HCT116 (cell line): ENCODE results near the gene TMEM125. TPM values are rescaled to one million over a fixed set of nuclear protein-coding genes. Genes with fewer than 3 reads are reported as not detected.

Experiments used
- ATAC-seq: fragments of 200-7000 bp; cut with Tn5 transposase; 2 replicates; pipeline ENCODE4 v1.9.1; 2020; ENCODE audit warnings: mild to moderate bottlenecking, moderate library complexity
- BruUV-seq: library from RNA; stranded (reverse); fragments of 400-500 nt; replicated peaks from 2 replicates; lab custom pipeline; 2021; lab: Mats Ljungman, UMichigan
- CTCF ChIA-PET: fragments of 300-600 bp; sonication (Branson Sonifier 250); formaldehyde crosslinking; loops from one replicate; lab custom pipeline; 2021; ENCODE audit warnings: antibody characterized with exemption; lab: Charles Lee
- POLR2A ChIA-PET: fragments of 300-600, 350-600 bp; sonication (Branson Sonifier 250); formaldehyde crosslinking; loops from one replicate; lab custom pipeline; 2021; ENCODE audit warnings: antibody characterized with exemption; lab: Charles Lee
- RAD21 ChIA-PET, 2 experiments: fragments of 300-600 bp; sonication (Branson Sonifier 250); formaldehyde crosslinking; loops; one replicate each; lab custom pipeline; 2023; ENCODE audit warnings: low total read pairs in 2 of 2; ENCODE audit not compliant: uncharacterized antibody in 2 of 2, unreplicated experiment in 2 of 2, low non-redundant PET in 1 of 2; lab: Charles Lee
- DNase-seq: peaks from one replicate; pipeline ENCODE4 v3.0.0-alpha.2; 2010; ENCODE audit warnings: low read depth, low spot score
- H2AFZ ChIP-seq: fragments of 200-600 bp; shearing (Covaris generic), sonication (generic); 2 replicates; pipeline ENCODE4 v1.6.1; 2017; ENCODE audit warnings: low read depth, mixed run types, mixed read lengths, antibody characterized with exemption, low read length; ENCODE audit not compliant: poor library complexity, severe bottlenecking
- H3K27ac ChIP-seq: 2 replicates; pipeline ENCODE4 v1.5.1; 2012; ENCODE audit warnings: low read depth, low read length
- H3K27me3 ChIP-seq: fragments of 200-600 bp; sonication (generic); 2 replicates; pipeline ENCODE4 v1.6.1; 2016; ENCODE audit warnings: mixed run types, low read length, mixed read lengths; ENCODE audit not compliant: insufficient read depth
- H3K36me3 ChIP-seq, 2 experiments: fragments of 200-500 bp in 1 of 2; fragments of 200-600 bp in 1 of 2; sonication (Bioruptor generic) in 1 of 2; sonication (generic) in 1 of 2; 2 replicates each; pipeline versions ENCODE4 v1.5.1 to v1.6.1; 2014 to 2016; ENCODE audit warnings: low read length in 2 of 2, inconsistent platforms in 1 of 2, mixed read lengths in 1 of 2, mixed run types in 1 of 2; ENCODE audit not compliant: insufficient read depth in 2 of 2, control insufficient read depth in 1 of 2
- H3K4me1 ChIP-seq, 2 experiments: fragments of 200-600 bp in 1 of 2; sonication (generic) in 1 of 2; 2 replicates each; pipeline versions ENCODE4 v1.5.1 to v1.6.1; 2012 to 2017; ENCODE audit warnings: low read length in 2 of 2, inconsistent platforms in 1 of 2, mild to moderate bottlenecking in 1 of 2, mixed read lengths in 1 of 2, mixed run types in 1 of 2, moderate library complexity in 1 of 2; ENCODE audit not compliant: insufficient read depth in 2 of 2, control insufficient read depth in 1 of 2
- H3K4me2 ChIP-seq: fragments of 200-600 bp; sonication (generic); 2 replicates; pipeline ENCODE4 v1.6.1; 2017; ENCODE audit warnings: mixed run types, low read length, mixed read lengths
- H3K4me3 ChIP-seq, 2 experiments: fragments of 200-600 bp in 1 of 2; sonication (generic) in 1 of 2; replicated peaks in 1 of 2; 2 replicates each; pipeline ENCODE4 v1.5.1; 2011 to 2016; ENCODE audit warnings: low read length in 2 of 2, control low read depth in 1 of 2, low read depth in 1 of 2, mild to moderate bottlenecking in 1 of 2, mixed read lengths in 1 of 2, mixed run types in 1 of 2
- H3K79me2 ChIP-seq: fragments of 200-600 bp; sonication (generic); 2 replicates; pipeline ENCODE4 v1.6.1; 2017; ENCODE audit warnings: mild to moderate bottlenecking, mixed run types, low read length, moderate library complexity, mixed read lengths; ENCODE audit not compliant: insufficient read depth
- H3K9ac ChIP-seq: fragments of 200-600 bp; sonication (generic); 2 replicates; pipeline ENCODE4 v1.6.1; 2016; ENCODE audit warnings: low read length, mixed read lengths
- H3K9me2 ChIP-seq: fragments of 200-600 bp; sonication (generic), shearing (Covaris generic); 2 replicates; pipeline ENCODE4 v1.6.1; 2017; ENCODE audit warnings: mixed run types, mild to moderate bottlenecking, moderate library complexity; ENCODE audit not compliant: insufficient read depth
- H3K9me3 ChIP-seq, 2 experiments: fragments of 200-500 bp in 1 of 2; fragments of 200-600 bp in 1 of 2; sonication (Bioruptor generic) in 1 of 2; sonication (generic) in 1 of 2; 2 replicates each; pipeline ENCODE4 v1.6.1; 2014 to 2017; ENCODE audit warnings: low read length in 2 of 2, mixed read lengths in 2 of 2, inconsistent platforms in 1 of 2, low read depth in 1 of 2, mild to moderate bottlenecking in 1 of 2, mixed run types in 1 of 2, moderate library complexity in 1 of 2; ENCODE audit not compliant: control insufficient read depth in 1 of 2, insufficient read depth in 1 of 2
- H4K20me1 ChIP-seq: fragments of 200-600 bp; sonication (generic), shearing (Covaris generic); 2 replicates; pipeline ENCODE4 v1.6.1; 2017; ENCODE audit warnings: mixed run types, mild to moderate bottlenecking, moderate library complexity; ENCODE audit not compliant: insufficient read depth
- CBX3 ChIP-seq: IDR thresholded peaks from 2 replicates; pipeline ENCODE4 v1.6.1; 2012; ENCODE audit warnings: low read depth
- ELF1 ChIP-seq: IDR thresholded peaks from 2 replicates; pipeline ENCODE4 v1.6.1; 2012; ENCODE audit warnings: low read depth, borderline replicate concordance
- EZH2phosphoT487 ChIP-seq: fragments of 200-600 bp; IDR thresholded peaks from 2 replicates; pipeline ENCODE4 v1.6.1; 2018; ENCODE audit warnings: antibody characterized with exemption, borderline replicate concordance
- FOSL1 ChIP-seq: IDR thresholded peaks from 2 replicates; pipeline ENCODE4 v1.6.1; 2012; ENCODE audit warnings: low read depth
- JUND ChIP-seq: IDR thresholded peaks from 2 replicates; pipeline ENCODE4 v1.6.1; 2012
- MAX ChIP-seq: IDR thresholded peaks from 2 replicates; pipeline ENCODE4 v1.6.1; 2012
- POLR2A ChIP-seq: IDR thresholded peaks from 2 replicates; pipeline ENCODE4 v1.7.0; 2011; ENCODE audit warnings: borderline replicate concordance; ENCODE audit not compliant: insufficient read depth, insufficient read length; ENCODE audit errors: extremely low read depth
- POLR2AphosphoS5 ChIP-seq: IDR thresholded peaks from 2 replicates; pipeline ENCODE4 v1.6.1; 2011; ENCODE audit warnings: mild to moderate bottlenecking, low read depth, low read length, moderate library complexity
- SRF ChIP-seq: IDR thresholded peaks from 2 replicates; pipeline ENCODE4 v1.6.1; 2012; ENCODE audit warnings: low read depth
- TCF7L2 ChIP-seq: IDR thresholded peaks from 2 replicates; pipeline ENCODE4 v1.7.0; 2011; ENCODE audit warnings: borderline replicate concordance, inconsistent platforms; ENCODE audit not compliant: insufficient read depth, insufficient read length; ENCODE audit errors: extremely low read depth
- YY1 ChIP-seq: IDR thresholded peaks from 2 replicates; pipeline ENCODE4 v1.6.1; 2011; ENCODE audit warnings: low read length, low read depth, moderate library complexity, mild to moderate bottlenecking; ENCODE audit not compliant: insufficient replicate concordance; ENCODE audit errors: extremely low read depth
- intact Hi-C: fragments of 100-400 bp; cut with micrococcal nuclease; formaldehyde crosslinking; loops from 2 replicates; pipeline ENCODE4 v1.10.0; 2022
- total RNA-seq: library from RNA; stranded (reverse); gene quantifications from one replicate; pipeline ENCODE4 v1.2.1, GENCODE V29; 2021; ENCODE audit not compliant: unreplicated experiment
- TF ChIP-seq, protein P1 (sequence below), 3 experiments: fragments of 200-600 bp in 1 of 3; sonication (generic) in 1 of 3; IDR thresholded peaks in 2 of 3; conservative IDR thresholded peaks in 1 of 3; 2 replicates each; pipeline ENCODE4 v1.5.1; 2012 to 2017; ENCODE audit warnings: low read depth in 2 of 3, low read length in 2 of 3, antibody characterized with exemption in 1 of 3, borderline replicate concordance in 1 of 3, control low read depth in 1 of 3, mild to moderate bottlenecking in 1 of 3, mixed read lengths in 1 of 3, mixed run types in 1 of 3, moderate library complexity in 1 of 3; ENCODE audit not compliant: insufficient read depth in 1 of 3
- TF ChIP-seq, protein P2 (sequence below): IDR thresholded peaks from 2 replicates; pipeline ENCODE4 v1.6.1; 2011; ENCODE audit warnings: mild to moderate bottlenecking, low read length, moderate library complexity; ENCODE audit not compliant: insufficient replicate concordance; ENCODE audit errors: extremely low read depth

TMEM125 gene
- total RNA-seq, 1 experiment from 2014 or later = 13.9 TPM

DNA sequence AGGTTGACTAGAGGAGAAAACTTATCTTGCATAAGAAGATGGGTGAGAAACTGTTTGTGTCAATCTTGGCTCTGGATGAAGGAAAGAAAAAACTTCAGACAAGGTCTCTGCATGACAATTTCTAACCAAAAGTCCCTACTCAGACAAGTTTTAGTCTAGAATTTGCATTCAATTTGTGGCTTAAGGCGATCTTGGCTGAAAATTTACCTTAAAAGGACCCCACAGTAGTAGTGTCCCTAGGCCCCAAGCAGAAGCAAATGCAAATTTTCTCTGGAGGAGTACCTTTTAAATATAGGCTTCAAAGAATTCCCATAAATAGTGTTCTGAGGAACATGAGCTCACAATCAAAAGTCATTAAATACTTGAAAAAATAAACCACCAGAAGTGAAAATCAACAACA is 17.6 kb upstream of the TMEM125 start:
- H3K9me3 ChIP-seq = peaks cover 0 to 8% of the 10 kb centered on the region in 2 experiments; a peak in 2 of 4 replicates
- intact Hi-C loops = no loop called here
- no peaks in the 10 kb centered on the region for H3K27me3 ChIP-seq
- H3K4me2 ChIP-seq = no peak overlapping the region
- H3K79me2 ChIP-seq = no peaks in the 10 kb centered on the region
- H2AFZ ChIP-seq = no peak overlapping the region
- no peak for TF ChIP-seq YY1
- no peak for TF ChIP-seq JUND
- no peak for TF ChIP-seq POLR2AphosphoS5
- TF ChIP-seq POLR2A = no peak
- H3K9me2 ChIP-seq = no peaks in the 10 kb centered on the region
- ChIA-PET CTCF (no interaction called here), POLR2A (no interaction called here), RAD21 (no interaction called here)
- no peak overlapping the region for H3K9ac ChIP-seq
- H3K36me3 ChIP-seq = no peaks in the 10 kb centered on the region
- H3K4me1 ChIP-seq = no peaks in the 10 kb centered on the region
- no peaks in the 10 kb centered on the region for H4K20me1 ChIP-seq
- no peak overlapping the region for H3K27ac ChIP-seq
- no peak for DNase-seq
- BruUV-seq = no TSS peak
- no peak for ATAC-seq
- no peak overlapping the region for H3K4me3 ChIP-seq

DNA sequence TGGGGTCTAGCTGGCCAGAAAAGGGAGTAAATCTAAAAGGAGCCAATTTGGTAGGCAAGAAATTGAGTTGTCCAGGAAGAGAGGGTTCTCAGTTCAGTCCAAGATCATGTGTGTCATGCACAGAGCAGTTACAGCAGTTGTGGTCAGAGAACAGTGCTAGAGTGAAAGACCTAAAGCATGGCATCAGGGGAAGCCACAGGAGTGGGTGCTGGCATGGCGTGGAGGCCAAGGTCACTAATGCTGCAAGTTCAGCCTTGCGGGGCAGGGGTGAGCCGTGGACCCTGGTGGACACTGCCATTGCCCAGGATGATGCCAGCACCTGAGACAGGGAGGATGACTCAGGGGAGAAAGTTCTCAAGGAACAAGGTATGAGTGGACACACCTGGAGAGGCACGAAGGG is 16.6 kb upstream of the TMEM125 start:
- no peaks in the 10 kb centered on the region for H3K4me1 ChIP-seq
- H2AFZ ChIP-seq = no peak overlapping the region
- DNase-seq = no peak
- H3K9ac ChIP-seq = no peak overlapping the region
- ChIA-PET RAD21 (no interaction called here), POLR2A (no interaction called here), CTCF (no interaction called here)
- TF ChIP-seq SRF (no peak), POLR2A (no peak), ELF1 (no peak), JUND (no peak), MAX (no peak), EZH2phosphoT487 (no peak), TCF7L2 (no peak), FOSL1 (no peak), CBX3 (no peak)
- TF ChIP-seq, protein P1, sequence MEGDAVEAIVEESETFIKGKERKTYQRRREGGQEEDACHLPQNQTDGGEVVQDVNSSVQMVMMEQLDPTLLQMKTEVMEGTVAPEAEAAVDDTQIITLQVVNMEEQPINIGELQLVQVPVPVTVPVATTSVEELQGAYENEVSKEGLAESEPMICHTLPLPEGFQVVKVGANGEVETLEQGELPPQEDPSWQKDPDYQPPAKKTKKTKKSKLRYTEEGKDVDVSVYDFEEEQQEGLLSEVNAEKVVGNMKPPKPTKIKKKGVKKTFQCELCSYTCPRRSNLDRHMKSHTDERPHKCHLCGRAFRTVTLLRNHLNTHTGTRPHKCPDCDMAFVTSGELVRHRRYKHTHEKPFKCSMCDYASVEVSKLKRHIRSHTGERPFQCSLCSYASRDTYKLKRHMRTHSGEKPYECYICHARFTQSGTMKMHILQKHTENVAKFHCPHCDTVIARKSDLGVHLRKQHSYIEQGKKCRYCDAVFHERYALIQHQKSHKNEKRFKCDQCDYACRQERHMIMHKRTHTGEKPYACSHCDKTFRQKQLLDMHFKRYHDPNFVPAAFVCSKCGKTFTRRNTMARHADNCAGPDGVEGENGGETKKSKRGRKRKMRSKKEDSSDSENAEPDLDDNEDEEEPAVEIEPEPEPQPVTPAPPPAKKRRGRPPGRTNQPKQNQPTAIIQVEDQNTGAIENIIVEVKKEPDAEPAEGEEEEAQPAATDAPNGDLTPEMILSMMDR (IDR thresholded peaks at IDR 0.05 in 2 of 3, conservative IDR thresholded peaks at IDR 0.05 in 1 of 3; ENCODE audit: borderline replicate concordance in 1 of 3, insufficient read depth in 1 of 3, low read depth in 2 of 3, low read length in 2 of 3) = no peak
- TF ChIP-seq, protein P2, sequence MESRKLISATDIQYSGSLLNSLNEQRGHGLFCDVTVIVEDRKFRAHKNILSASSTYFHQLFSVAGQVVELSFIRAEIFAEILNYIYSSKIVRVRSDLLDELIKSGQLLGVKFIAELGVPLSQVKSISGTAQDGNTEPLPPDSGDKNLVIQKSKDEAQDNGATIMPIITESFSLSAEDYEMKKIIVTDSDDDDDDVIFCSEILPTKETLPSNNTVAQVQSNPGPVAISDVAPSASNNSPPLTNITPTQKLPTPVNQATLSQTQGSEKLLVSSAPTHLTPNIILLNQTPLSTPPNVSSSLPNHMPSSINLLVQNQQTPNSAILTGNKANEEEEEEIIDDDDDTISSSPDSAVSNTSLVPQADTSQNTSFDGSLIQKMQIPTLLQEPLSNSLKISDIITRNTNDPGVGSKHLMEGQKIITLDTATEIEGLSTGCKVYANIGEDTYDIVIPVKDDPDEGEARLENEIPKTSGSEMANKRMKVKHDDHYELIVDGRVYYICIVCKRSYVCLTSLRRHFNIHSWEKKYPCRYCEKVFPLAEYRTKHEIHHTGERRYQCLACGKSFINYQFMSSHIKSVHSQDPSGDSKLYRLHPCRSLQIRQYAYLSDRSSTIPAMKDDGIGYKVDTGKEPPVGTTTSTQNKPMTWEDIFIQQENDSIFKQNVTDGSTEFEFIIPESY = no peak
- intact Hi-C loops = no loop called here
- H3K36me3 ChIP-seq = no peaks in the 10 kb centered on the region
- H3K27me3 ChIP-seq = no peaks in the 10 kb centered on the region
- H3K9me3 ChIP-seq = peaks cover 0 to 6% of the 10 kb centered on the region in 2 experiments; a peak in 2 of 4 replicates
- H4K20me1 ChIP-seq = no peaks in the 10 kb centered on the region
- H3K4me2 ChIP-seq = no peak overlapping the region
- no peaks in the 10 kb centered on the region for H3K9me2 ChIP-seq
- H3K79me2 ChIP-seq = no peaks in the 10 kb centered on the region
- ATAC-seq = no peak
- no peak overlapping the region for H3K27ac ChIP-seq
- H3K4me3 ChIP-seq = no peak overlapping the region
- BruUV-seq = no TSS peak
